HG02884 (cell line): Measurements from ENCODE around the gene EBF3.

ENCODE experiments used
- ATAC-seq: cut with Tn5 transposase; IDR thresholded peaks from one replicate; pipeline ENCODE4 v1.9.1; 2021; ENCODE audit warnings: mild to moderate bottlenecking, moderate library complexity; ENCODE audit not compliant: unreplicated experiment

The EBF3 gene

GRCh38 chr10:129972145-129972965 lies 8.3 kb upstream of the EBF3 start:
- no peak for ATAC-seq

- ATAC-seq, result no peak
Observed at GRCh38 chr10:129971381-129972144, 7.5 kb upstream of the EBF3 start.

- ATAC-seq, result no peak
Observed at GRCh38 chr10:129970465-129971364, 6.6 kb upstream of the EBF3 start.

GRCh38 chr10:129969911-129970464 lies 5.9 kb upstream of the EBF3 start:
- no peak for ATAC-seq

- ATAC-seq, result no peak
Observed at GRCh38 chr10:129969184-129969910, 5.3 kb upstream of the EBF3 start.

- no peak for ATAC-seq
Observed at GRCh38 chr10:129968853-129969183, 4.7 kb upstream of the EBF3 start.

- no peak for ATAC-seq
Observed at GRCh38 chr10:129968020-129968852, 4.2 kb upstream of the EBF3 start.

- ATAC-seq, result no peak
Observed at GRCh38 chr10:129967579-129968019, 3.5 kb upstream of the EBF3 start.

GRCh38 chr10:129966889-129967578 lies 3.0 kb upstream of the EBF3 start:
- ATAC-seq, result no peak

- no peak for ATAC-seq
Observed at GRCh38 chr10:129966370-129966888, 2.4 kb upstream of the EBF3 start.

- no peak for ATAC-seq
Observed at GRCh38 chr10:129965959-129966358, 1.9 kb upstream of the EBF3 start.

GRCh38 chr10:129965425-129965808 lies 1.3 kb upstream of the EBF3 start:
- no peak for ATAC-seq

- ATAC-seq, result no peak
Observed at GRCh38 chr10:129964611-129965424, 744 bp upstream of the EBF3 start.

- no peak for ATAC-seq
Observed at GRCh38 chr10:129962872-129963640, 1.0 kb downstream of the EBF3 start.

- ATAC-seq, result no peak
Observed at GRCh38 chr10:129962031-129962871, 1.8 kb downstream of the EBF3 start.

- no peak for ATAC-seq
Observed at GRCh38 chr10:129961157-129961701, 2.8 kb downstream of the EBF3 start.
